Epithelial cell of esophagus (primary cell): Measurements from ENCODE around the gene SLC36A4.

Experiments
- DNase-seq: peaks from one replicate; pipeline ENCODE4 v3.0.0; 2010; ENCODE audit warnings: low read depth
- H3K4me3 ChIP-seq: 2 replicates; pipeline ENCODE4 v1.5.1; 2011; ENCODE audit warnings: mild to moderate bottlenecking, low read length, control low read depth
- CTCF ChIP-seq: IDR thresholded peaks from 2 replicates; pipeline ENCODE4 v1.5.1; 2011; ENCODE audit warnings: low read depth, mild to moderate bottlenecking, low read length, control low read depth, inconsistent platforms; ENCODE audit not compliant: insufficient read depth; ENCODE audit errors: missing control alignments

The SLC36A4 gene

GRCh38 chr11:93128574-93128973, 69.2 kb downstream of the SLC36A4 start:
- H3K4me3 ChIP-seq: no peak overlapping the region
- no peak for TF ChIP-seq CTCF
- DNase-seq: no peak

- TF ChIP-seq CTCF: no peak
- H3K4me3 ChIP-seq: no peak overlapping the region
- no peak for DNase-seq
These were observed 74.4 kb downstream of the SLC36A4 start for GRCh38 chr11:93123351-93123898.

GRCh38 chr11:93122535-93123235, 75.1 kb downstream of the SLC36A4 start:
- DNase-seq: no peak
- no peak for TF ChIP-seq CTCF
- H3K4me3 ChIP-seq: no peak overlapping the region

GRCh38 chr11:93118276-93118675, 79.5 kb downstream of the SLC36A4 start:
- TF ChIP-seq CTCF: no peak
- H3K4me3 ChIP-seq: no peak overlapping the region
- no peak for DNase-seq

- DNase-seq: no peak
- TF ChIP-seq CTCF: no peak
- H3K4me3 ChIP-seq: no peak overlapping the region
These were observed 80.2 kb downstream of the SLC36A4 start for GRCh38 chr11:93117565-93117964.

- peak; percentile 72 for DNase-seq
- H3K4me3 ChIP-seq: no peak overlapping the region
- no peak for TF ChIP-seq CTCF
These were observed 81.0 kb downstream of the SLC36A4 start for GRCh38 chr11:93116641-93117441.
